GM21367 (cell line): Measurements from ENCODE around the gene PARN.
"Not testable (repeated sequence)": the region's sequence is repeated elsewhere in the genome, so short reads cannot be mapped to it uniquely, and the experiment has no call there.

Experiments used
- ATAC-seq: cut with Tn5 transposase; IDR thresholded peaks from one replicate; pipeline ENCODE4 v1.9.1; 2021; ENCODE audit not compliant: unreplicated experiment

Gene PARN

DNA sequence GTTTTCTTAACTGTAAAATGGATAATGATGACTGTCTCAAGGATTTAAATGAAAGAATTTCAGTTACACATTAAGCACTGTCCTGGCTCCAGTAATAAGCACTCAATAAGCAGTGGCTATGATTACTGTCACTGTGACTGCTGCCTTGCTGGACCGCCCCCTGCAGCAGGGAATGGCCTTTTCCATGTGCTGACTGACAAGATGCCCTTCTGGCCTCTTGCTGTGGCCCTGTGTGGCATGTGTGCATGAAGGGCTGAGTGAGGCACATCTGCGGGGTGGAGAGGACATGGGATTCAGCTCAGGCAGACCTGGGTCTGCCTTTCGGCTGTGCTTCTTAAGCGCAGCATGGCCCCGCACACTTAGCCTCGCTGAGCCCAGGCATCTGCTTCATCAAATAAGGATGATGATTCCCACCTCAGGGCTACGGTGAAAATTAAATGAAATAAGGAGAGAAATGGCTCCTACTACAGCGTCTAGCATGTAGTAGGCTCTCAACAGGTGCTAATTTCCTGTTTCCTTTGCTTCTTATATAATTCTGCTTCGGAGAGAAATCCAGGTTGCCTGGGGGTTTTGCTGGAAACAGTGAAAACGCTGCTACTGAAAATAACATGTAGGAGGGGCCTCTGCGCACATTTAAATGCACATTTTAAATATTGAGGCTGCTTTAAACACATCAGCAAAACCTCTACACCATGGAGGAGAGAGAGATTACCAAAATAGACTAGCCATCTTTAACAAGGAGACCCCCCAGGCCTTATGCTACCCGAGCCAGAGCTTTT is 183.9 kb downstream of the PARN start:
- no peak for ATAC-seq

DNA sequence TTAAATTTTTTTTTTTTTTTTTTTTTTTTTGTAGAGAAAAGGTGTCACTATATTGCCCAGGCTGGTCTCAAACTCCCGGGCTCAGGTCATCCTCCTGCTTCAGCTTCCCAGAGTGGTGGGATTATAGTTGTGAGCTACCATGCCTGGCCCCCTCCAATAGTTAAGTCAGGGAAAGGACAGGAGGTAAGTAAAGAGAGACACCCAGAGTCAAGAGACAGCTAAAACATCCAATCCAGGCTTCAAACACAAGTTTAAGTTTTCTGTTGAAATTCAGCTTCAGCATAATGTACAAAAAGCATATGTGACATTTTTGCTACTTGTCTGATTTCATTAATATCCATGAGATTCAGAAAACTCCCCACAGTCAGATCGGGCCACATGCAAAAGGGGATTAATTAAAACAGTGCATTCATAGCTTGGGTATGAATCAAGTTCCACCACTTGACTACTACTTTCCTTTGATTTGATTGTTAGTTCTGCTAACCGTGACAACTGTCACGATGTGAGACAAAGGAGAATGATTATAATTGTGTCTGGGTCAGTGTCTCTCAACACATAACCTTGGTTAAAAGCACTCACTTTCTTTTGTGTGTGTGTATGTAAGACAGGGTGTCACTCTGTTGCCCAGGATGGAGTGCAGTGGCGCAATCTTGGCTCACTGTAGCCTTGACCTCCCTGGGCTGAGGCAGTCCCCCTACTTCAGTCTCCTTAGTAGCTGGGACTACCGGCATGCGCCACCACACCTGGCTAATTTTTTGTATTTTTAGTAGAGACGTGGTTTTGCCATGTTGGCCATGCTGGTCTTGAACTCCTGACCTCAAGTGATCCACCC is 184.9 kb downstream of the PARN start:
- no peak for ATAC-seq

DNA sequence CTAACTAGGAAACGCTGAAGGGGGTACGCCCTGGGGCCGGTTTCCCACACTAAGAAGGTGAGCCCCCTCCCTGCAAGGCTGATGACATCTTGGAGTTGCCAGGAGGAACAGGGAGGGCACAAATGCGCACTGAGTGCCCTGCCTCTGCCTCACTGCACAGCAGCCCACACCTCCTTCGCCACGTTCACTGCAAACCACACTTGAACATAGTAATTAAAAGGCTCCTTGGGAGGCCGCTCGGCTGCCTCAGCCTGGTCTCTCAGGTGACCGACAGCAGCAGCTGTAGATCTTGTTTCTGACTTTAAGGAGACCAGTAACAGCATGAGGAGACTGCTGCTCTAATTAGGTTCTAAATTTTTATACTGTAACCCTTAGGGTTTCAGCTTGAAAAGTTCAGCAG is 188.5 kb downstream of the PARN start:
- ATAC-seq, result not testable (repeated sequence)

DNA sequence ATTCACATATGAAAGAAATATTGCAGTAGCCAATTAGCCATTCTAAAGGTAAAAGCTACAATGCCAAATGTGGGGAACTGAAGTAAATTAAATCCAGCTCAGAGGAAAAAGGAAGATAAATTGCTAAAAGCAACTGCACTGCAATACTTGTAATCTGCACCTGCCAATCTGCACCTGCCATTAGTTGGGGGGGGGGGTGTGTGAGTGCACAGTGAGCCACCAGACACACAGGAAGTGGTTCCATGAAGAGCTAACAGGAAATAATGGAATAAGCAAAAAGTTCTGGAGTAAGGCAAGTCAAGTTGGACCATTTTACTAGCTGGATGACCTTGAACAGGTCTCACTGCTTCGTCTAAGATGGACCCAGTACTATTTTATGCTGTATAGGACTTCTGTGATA is 191.8 kb downstream of the PARN start:
- ATAC-seq, result no peak

DNA sequence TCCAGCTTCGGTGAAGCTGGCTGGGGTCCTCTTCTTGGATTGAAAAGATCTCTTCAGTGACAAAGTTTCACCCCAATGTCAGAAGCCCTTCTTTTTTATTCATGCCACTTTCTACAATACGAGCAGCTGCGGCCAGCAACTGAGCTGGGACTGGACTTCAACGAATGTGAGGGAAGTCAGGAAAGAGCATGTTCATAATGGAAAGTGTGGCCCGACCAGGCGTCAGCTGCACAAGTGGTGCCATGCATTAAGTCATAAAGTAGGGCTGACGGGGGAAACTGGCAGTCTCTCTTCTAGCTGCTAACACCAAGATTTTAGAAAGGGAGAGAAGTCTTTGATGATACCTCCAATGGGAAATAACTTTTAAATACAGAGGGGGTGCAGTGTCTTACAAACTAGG is 192.6 kb downstream of the PARN start:
- ATAC-seq, result no peak

DNA sequence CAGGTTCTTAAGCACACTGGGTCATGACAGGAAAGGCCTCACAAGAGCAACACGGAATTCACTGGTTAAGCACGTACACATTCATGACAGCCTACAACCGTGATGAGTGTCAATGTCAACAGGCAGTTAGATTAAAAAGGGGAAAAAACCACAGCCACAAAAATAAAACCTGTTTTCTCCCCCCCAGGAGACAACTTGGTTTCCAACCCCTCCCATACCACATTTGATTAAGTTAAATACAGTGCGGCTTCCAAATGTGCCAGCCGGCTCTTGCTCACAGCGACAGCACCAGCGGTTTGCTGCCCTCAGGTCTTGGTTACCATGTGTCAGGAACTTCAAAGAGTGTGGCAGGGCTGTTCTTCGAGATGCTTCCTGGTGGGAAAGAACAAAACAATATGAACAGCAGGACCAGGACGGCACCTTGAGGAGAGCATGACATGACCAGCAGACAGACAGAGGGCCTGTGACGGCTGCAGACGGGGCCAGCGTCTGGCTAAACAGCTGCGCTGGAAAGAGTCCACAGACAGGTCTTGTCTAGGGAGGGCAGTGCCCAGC is 193.6 kb downstream of the PARN start:
- ATAC-seq, result no peak

DNA sequence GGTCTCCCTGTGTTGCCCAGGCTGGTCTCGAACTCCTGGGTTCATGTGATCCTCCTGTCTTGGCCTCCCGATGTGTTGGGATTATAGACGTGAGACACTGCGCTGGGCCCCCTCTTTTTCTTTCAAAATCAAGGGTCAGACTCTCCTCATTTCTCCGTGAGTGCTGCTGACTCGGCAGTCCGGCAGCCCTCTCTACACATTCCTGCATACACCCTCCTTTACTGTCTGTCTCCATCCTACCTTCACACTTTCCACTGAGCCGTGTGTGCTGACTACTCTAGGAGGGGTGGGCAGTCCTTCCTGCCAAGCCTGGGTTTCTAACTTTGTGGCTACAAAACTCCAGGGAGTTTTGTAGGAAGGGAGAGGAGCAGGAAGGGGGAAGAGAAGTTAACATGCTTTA is 195.2 kb downstream of the PARN start:
- no peak for ATAC-seq

DNA sequence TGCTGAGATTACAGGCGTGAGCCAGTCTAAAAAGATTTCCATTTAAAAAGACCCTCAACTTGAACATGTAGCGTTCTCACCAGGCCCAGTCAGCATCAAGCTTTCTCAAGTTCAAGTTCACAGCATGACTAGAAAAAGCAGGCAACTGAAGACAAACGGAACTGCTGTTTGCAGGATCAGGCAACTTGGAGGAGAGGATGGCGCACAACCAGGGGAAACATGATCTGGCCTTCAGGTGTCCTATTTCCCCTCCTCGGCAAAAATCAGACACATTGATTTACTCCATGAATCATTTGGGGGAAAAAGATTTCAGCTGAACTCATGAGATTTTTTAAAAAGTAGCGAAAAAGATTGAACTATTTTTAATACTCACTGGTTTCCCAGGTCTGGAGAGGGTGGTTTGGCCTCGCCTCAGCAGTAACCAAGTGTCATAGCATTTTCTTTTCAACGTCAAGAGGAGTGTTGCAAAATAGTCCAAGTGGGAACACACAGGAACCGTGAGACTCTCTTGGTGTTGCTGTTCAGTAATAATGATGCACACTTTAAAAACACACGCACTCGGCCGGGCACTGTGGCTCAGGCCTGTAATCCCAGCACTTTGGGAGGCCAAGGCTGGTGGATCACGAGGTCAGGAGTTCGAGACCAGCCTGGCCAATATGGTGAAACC is 201.0 kb downstream of the PARN start:
- ATAC-seq, result not testable (repeated sequence)

DNA sequence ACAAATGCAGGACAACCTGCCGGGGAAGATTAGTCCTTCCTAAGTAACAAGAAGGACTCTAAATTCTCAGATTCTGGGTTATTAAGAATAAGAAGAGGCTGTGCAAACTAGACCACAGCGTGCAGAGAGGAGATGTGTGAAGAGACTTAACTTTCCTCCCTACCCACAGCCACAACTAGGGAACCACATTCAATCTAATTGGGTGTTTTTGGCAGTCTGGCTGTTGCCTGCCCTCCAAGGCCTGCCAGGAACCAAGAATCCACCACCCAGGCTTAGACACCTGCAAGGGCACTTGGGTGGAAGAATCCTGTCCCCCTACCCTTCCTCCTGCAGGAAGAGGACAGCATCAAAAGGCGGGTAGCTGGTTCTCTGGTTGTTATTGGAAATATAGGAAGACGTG is 202.0 kb downstream of the PARN start:
- ATAC-seq, result no peak

DNA sequence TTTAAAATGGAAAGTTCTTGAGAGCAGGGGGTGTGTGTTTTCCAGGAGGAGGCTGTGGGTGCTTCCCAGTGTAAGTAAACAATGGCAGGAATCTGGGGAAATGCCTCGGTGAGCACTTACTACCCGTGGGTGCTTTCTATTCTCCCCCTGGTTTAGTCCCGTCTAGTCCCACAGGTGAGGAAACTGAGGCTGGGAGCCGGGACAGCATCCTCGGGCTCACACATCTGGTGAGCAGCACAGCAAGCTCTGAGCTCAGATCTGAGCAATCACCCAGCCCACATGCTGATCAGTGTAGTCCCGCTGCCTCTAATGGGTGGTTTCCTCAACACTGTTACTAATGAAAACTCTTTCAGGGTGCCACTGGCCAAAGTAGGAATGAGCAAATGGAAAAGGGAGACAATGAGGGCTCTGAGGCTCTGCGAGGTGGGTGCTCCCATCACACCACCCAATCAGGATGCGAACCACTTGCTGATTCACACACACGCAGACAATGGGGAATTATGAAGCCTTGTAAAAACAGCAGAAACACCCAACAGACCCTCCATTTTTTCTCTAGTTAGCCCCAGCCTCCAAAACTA is 202.6 kb downstream of the PARN start:
- no peak for ATAC-seq

DNA sequence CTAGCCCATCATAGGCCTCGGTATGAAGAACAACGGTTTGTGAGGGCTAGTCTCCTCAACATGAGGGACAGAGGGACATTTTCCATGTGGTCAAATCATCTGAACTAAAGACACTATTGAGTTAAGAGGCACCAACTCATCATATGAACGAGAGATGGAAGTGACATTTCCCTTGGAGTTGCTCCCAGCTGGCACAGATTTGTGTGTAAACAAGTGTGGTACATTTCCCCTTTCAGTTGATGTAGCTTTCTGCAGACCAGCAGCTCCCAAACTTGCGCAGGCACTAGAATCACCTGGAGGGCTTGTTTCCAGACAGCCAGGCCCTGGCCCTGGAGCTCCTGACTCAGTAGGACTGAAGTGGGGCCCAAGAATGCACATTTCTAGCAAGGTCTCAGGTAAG is 205.5 kb downstream of the PARN start:
- no peak for ATAC-seq

DNA sequence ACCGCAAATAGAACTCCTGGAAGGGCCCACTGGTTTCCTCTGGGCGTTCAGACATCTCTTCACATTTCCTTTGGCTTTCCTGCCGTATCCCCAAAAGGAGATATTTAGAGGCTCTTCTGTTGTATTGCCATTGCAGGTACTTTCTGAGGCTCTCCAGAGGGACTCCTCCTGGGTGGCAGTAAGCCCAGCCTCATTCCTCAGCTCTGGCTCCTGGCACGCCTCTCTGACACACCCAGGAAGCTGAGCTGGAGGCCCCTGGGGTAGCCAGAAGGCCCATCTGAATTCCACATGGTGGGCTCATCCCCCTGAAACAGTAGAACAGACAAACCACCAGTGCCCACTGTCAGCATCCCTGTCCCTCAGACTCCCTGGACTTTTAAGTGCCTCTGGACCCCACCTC is 206.7 kb downstream of the PARN start:
- no peak for ATAC-seq

DNA sequence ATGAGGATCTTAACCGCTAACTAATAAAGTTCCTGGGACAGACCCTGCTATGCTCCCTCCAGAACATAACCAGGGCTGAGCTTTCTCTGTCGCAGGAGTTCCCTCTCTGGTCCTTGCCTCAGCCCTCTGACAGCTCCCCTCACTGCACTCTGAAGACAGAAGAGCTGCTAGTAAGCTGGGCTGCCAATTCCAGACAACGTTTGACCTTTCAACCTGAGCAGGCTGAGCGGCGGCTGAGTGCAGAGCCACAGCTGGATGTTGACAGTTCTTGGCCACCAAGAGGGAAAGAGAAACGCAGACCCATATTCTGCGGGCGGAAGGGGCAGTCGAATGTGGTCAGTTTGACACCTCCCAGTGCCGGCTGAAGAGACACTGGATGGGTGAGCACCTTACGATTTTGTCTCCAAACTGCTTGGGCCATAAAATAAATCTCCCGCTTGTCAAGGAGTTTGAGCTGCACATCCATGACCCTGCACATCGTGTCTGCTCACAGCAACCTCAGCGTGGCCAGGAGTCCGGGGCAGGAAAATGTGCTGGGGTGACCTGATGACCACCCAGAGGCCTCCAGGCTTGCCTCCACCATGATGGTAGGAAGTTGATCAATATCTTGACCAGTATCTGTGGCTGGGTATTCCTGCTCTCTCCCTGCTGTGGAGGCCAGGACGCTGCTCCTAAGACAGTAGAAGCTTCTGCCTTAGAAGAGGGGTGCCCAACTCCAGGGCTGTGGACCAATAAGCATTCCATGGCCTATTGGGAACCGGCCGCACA is 209.2 kb downstream of the PARN start:
- ATAC-seq, result no peak

DNA sequence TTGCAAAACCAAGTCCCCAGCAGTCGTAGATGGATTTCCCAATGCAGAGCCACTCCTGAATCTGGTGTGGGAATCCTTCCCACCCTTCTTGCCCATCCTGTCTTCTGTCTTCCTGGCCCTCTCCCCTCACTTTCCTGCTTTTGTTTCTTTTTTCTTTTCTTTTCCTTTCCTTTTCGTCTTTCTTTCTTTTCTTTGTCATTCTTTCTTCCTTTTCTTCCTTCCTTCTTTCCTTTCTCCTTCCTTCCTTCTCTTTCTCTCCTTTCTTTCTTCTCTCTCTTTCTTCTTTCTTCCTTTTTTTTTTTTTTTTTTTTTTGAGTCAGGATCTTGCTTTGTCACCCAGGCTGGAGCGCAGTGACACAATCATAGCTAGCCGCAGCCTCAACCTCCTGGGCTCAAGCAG is 209.8 kb downstream of the PARN start:
- ATAC-seq, result not testable (repeated sequence)

DNA sequence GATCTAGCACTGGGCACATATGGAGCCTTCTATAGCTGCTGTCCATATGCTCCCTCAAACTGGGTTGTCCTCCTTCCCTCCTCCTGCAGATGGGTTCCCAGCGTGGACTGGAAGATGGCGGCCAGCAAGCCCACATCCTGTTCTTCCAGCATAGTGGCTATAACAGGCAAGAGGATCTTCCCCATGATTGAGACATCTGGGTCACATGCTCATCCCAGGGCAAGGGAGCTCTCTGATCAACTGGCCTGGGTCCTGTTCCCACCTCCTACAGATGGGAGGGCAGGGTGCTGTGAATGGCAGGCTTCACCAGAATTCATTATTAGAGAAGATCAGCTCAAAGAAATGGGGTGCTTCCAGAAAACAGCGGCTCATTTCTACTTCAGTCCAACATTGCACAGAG is 210.2 kb downstream of the PARN start:
- ATAC-seq, result no peak

DNA sequence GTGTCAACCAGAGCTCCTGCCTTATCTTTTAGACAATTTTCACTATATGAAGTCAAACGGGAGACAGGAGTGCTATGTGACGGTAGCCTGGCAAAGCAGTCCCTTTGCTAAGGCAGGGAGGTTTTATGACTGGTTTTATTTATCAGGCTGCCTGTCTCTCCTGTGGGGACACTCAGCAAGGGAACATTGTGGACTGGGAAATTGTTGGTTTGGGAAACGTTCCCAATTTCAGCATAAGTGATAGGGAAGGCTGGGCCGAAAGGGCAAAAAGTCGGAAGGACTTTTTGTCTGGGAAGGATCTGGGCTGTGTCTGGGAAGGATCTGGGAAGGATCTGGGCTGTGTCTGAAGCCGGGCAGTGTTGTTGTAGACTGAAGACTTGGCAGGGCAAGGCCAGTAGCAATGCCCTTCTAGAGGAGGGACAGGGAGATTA is 211.2 kb downstream of the PARN start:
- no peak for ATAC-seq

DNA sequence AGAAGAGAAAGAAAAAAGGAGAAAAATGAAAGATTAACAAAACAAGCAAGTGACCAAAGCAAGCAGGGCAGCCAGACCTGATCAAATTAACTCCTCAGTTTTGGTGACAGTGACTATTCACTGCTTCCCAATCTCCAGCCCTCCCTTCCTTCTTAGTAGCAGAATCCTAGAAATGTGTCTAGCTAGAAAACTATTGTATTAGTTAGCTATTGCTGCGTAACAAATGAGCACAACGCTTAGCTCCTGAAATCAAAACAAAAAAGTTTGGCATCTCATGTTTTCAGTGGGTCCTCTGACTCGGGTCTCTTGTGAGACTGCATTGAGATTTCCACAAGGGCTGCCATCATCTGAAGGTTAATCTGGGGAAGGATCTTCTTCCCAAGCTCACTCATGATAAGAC is 213.9 kb downstream of the PARN start:
- ATAC-seq, result no peak

DNA sequence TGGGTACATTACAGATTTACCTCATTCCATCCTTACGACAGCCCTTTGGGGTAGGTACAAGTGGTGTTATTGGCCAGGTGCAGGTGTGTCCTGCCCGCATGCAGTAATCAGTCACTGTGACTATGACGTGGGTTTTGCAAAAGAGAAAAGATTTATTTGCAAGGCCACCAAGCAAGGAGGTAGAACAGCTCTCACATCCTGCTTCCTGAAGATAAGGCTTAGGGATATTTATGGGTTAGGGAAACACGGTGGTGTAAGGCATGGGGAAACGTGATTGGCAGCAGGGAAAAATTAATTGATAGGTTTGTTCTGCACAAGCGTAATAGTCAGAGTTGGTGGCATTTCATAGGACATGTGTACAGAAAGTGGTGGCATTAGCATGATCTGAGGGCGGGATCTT is 214.8 kb downstream of the PARN start:
- no peak for ATAC-seq

DNA sequence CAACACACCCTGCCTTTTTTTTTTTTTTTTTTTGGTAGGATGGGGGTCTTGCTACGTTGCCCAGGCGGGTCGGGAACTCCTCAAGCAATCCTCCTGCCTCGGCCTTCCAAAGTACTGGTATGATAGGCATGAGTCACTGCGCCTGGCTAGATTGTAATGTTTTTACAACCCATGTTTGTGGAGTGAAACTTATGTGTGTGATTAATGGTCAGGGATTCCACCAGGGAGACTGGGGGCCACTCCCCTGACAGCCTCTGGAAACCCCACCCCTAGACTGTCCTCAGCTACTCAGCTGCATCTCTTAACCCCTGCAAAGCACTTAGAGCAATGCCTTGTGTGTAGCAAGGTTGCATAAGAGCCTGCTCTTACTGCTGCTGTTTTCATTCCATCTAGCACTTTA is 220.5 kb downstream of the PARN start:
- ATAC-seq, result no peak

DNA sequence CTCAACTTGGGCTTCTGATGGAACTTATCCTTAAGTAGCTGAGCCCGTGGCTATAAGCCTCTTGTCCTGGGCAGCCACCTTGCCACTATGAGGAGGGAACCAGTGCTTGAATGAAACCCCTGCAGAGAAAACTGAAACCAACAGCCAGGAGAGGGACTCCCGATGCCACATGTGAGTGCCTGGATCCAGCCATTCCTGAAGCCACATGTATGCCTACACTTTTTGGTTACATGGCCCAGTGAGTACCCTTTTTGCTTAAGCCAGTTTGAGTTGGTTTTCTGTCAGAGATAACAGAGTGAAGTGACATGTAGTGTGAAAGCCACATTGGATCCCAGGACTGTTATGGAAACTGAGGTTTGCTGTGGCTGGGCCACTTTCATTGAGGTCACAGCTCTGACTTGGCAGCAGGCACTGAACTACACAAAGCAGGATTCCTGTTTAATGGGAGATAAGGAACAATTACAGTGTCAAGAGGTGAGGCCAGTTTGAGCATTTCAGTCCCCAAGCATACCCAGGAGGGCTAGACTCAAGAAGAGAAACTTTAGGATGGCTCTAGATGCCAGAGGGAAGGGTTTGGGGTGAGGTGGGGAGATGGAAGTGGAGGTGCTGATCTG is 222.2 kb downstream of the PARN start:
- ATAC-seq, result no peak
